Chondrocyte (in vitro differentiated cells): ENCODE data around the gene TUBB4B. TPM values are rescaled to one million over a fixed set of nuclear protein-coding genes. Genes with fewer than 3 reads are reported as not detected.
A peak's percentile ranks its signal among the peaks of the same experiment; 100 is the strongest.

ENCODE experiments used
- DNase-seq: peaks from one replicate; pipeline ENCODE4 v3.0.0; 2021; ENCODE audit warnings: mixed read lengths, low spot score
- H3K27ac Mint-ChIP-seq: one replicate; pipeline ENCODE4 v1.8.0; 2021; ENCODE audit warnings: mild to moderate bottlenecking, moderate library complexity, mixed read lengths; ENCODE audit not compliant: unreplicated experiment
- H3K27me3 Mint-ChIP-seq: 2 replicates; pipeline ENCODE4 v1.8.0; 2021; ENCODE audit warnings: low read depth, mixed read lengths
- H3K36me3 Mint-ChIP-seq: 2 replicates; pipeline ENCODE4 v1.8.0; 2021; ENCODE audit warnings: low read depth, mixed read lengths
- H3K4me1 Mint-ChIP-seq: 2 replicates; pipeline ENCODE4 v1.8.0; 2021; ENCODE audit warnings: low read depth, mild to moderate bottlenecking, mixed read lengths
- H3K4me3 Mint-ChIP-seq: one replicate; pipeline ENCODE4 v1.8.0; 2021; ENCODE audit warnings: mild to moderate bottlenecking, moderate library complexity, mixed read lengths; ENCODE audit not compliant: unreplicated experiment
- H3K9me3 Mint-ChIP-seq: 2 replicates; pipeline ENCODE4 v1.8.0; 2021; ENCODE audit warnings: low read depth, mixed read lengths
- CTCF ChIP-seq: fragments of 200-600 bp; sonication (generic); IDR thresholded peaks from 2 replicates; pipeline ENCODE4 v1.5.0; 2021; ENCODE audit warnings: antibody characterized with exemption, mild to moderate bottlenecking, moderate library complexity
- total RNA-seq: library from RNA; stranded (reverse); gene quantifications from 3 replicates; pipeline ENCODE4 v1.2.1, GENCODE V29; 2021

The TUBB4B gene
- total RNA-seq, 1 donor from 2014 or later = 117 TPM

GRCh38 chr9:137193771-137194170, 47.3 kb upstream of the TUBB4B start:
- H3K36me3 Mint-ChIP-seq = peaks cover 3% of the 10 kb centered on the region
- H3K4me1 Mint-ChIP-seq = peaks cover 37% of the 10 kb centered on the region
- no peaks in the 10 kb centered on the region for H3K27me3 Mint-ChIP-seq
- no peak overlapping the region for H3K27ac Mint-ChIP-seq
- no peak for TF ChIP-seq CTCF
- H3K4me3 Mint-ChIP-seq = no peak overlapping the region
- no peak for DNase-seq
- H3K9me3 Mint-ChIP-seq = no peaks in the 10 kb centered on the region

- Mint-ChIP-seq H3K27me3 (no peaks in the 10 kb centered on the region), H3K27ac (no peak overlapping the region), H3K36me3 (peaks cover 1% of the 10 kb centered on the region), H3K4me3 (no peak overlapping the region), H3K9me3 (no peaks in the 10 kb centered on the region), H3K4me1 (peaks cover 37% of the 10 kb centered on the region)
- no peak for DNase-seq
- TF ChIP-seq CTCF = no peak
These were observed 46.7 kb upstream of the TUBB4B start for GRCh38 chr9:137194388-137194787.

- Mint-ChIP-seq H3K9me3 (no peaks in the 10 kb centered on the region), H3K4me1 (peaks cover 37% of the 10 kb centered on the region), H3K36me3 (peaks cover 1% of the 10 kb centered on the region), H3K27ac (no peak overlapping the region), H3K4me3 (no peak overlapping the region), H3K27me3 (no peaks in the 10 kb centered on the region)
- TF ChIP-seq CTCF = no peak
- DNase-seq = no peak
These were observed 46.2 kb upstream of the TUBB4B start for GRCh38 chr9:137194909-137195308.

- H3K27me3 Mint-ChIP-seq = no peaks in the 10 kb centered on the region
- H3K9me3 Mint-ChIP-seq = no peaks in the 10 kb centered on the region
- peak overlapping the region; percentile 32 for H3K27ac Mint-ChIP-seq
- peaks cover 1% of the 10 kb centered on the region for H3K36me3 Mint-ChIP-seq
- peaks cover 33% of the 10 kb centered on the region for H3K4me1 Mint-ChIP-seq
- no peak for TF ChIP-seq CTCF
- H3K4me3 Mint-ChIP-seq = no peak overlapping the region
- DNase-seq = no peak
These were observed 45.4 kb upstream of the TUBB4B start for GRCh38 chr9:137195525-137196220.

- Mint-ChIP-seq H3K27ac (no peak overlapping the region), H3K36me3 (no peaks in the 10 kb centered on the region), H3K9me3 (no peaks in the 10 kb centered on the region), H3K27me3 (no peaks in the 10 kb centered on the region), H3K4me3 (peak overlapping the region; percentile 87), H3K4me1 (peaks cover 51% of the 10 kb centered on the region)
- no peak for TF ChIP-seq CTCF
- no peak for DNase-seq
These were observed 42.8 kb upstream of the TUBB4B start for GRCh38 chr9:137198051-137198901.
